ENCODE measurements around the gene GPRC5D. TPM values are rescaled to one million over a fixed set of nuclear protein-coding genes. Genes with fewer than 3 reads are reported as not detected.

Gene GPRC5D
- total RNA-seq, 1 donor from 2014 or later: not detected

DNA sequence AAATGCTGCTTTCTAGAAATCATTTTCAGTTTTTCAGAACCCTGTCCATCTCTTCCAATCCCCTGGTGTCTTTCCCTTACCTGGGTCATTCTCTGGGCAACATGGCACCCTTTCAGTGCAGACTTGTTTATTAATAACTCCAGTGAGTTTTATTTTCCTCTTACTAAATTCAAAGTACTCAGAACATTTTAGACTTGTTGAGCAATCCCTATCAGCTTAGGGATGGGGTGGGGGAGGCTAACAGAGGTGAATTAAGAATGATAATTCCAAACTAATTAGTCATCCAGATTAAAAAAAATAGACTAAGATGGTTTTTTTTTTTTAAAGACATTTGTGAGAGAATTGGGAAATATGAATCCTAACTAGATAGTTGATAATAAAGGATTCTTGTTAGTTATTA, 49.9 kb downstream of the GPRC5D start:
- H3K4me3 ChIP-seq (ENCODE audit: low read length in 3 of 3): no peak overlapping the region
- peak overlapping the region; percentile 68 for H3K27ac ChIP-seq (ENCODE audit: low read depth, low read length)
- H3K27me3 ChIP-seq (ENCODE audit: control insufficient read depth in 3 of 3, insufficient read depth in 3 of 3, low read length in 3 of 3): peaks cover 0 to 11% (median 4%) of the 10 kb centered on the region in 3 donors
- H3K36me3 ChIP-seq (ENCODE audit: control insufficient read depth in 3 of 3, insufficient read depth in 3 of 3, low read length in 3 of 3): no peaks in the 10 kb centered on the region
- peaks cover 0 to 5% (median 0%) of the 10 kb centered on the region in 3 donors for H3K4me1 ChIP-seq (ENCODE audit: control insufficient read depth in 3 of 3, insufficient read depth in 3 of 3, low read length in 3 of 3)
- H3K9me3 ChIP-seq (ENCODE audit: control insufficient read depth in 3 of 3, low read length in 3 of 3): no peaks in the 10 kb centered on the region
- no peak overlapping the region for H3K9ac ChIP-seq (ENCODE audit: low read depth in 1 of 3, low read length in 3 of 3)

- H3K9ac ChIP-seq (ENCODE audit: low read depth in 1 of 3, low read length in 3 of 3): peak overlapping the region in 1 of 3 donors; percentile 44
- peak overlapping the region; percentile 71 for H3K27ac ChIP-seq (ENCODE audit: low read depth, low read length)
- H3K36me3 ChIP-seq (ENCODE audit: control insufficient read depth in 3 of 3, insufficient read depth in 3 of 3, low read length in 3 of 3): no peaks in the 10 kb centered on the region
- H3K4me3 ChIP-seq (ENCODE audit: low read length in 3 of 3): no peak overlapping the region
- peaks cover 0 to 5% (median 0%) of the 10 kb centered on the region in 3 donors for H3K4me1 ChIP-seq (ENCODE audit: control insufficient read depth in 3 of 3, insufficient read depth in 3 of 3, low read length in 3 of 3)
- peaks cover 0 to 11% (median 4%) of the 10 kb centered on the region in 3 donors for H3K27me3 ChIP-seq (ENCODE audit: control insufficient read depth in 3 of 3, insufficient read depth in 3 of 3, low read length in 3 of 3)
- no peaks in the 10 kb centered on the region for H3K9me3 ChIP-seq (ENCODE audit: control insufficient read depth in 3 of 3, low read length in 3 of 3)
Observed at GRCh38 chr12:12901158-12901791, 50.7 kb downstream of the GPRC5D start.

- H3K4me1 ChIP-seq (ENCODE audit: control insufficient read depth in 3 of 3, insufficient read depth in 3 of 3, low read length in 3 of 3): peaks cover 0 to 5% (median 0%) of the 10 kb centered on the region in 3 donors
- no peak overlapping the region for H3K9ac ChIP-seq (ENCODE audit: low read depth in 1 of 3, low read length in 3 of 3)
- peaks cover 0 to 11% (median 4%) of the 10 kb centered on the region in 3 donors for H3K27me3 ChIP-seq (ENCODE audit: control insufficient read depth in 3 of 3, insufficient read depth in 3 of 3, low read length in 3 of 3)
- no peaks in the 10 kb centered on the region for H3K9me3 ChIP-seq (ENCODE audit: control insufficient read depth in 3 of 3, low read length in 3 of 3)
- no peak overlapping the region for H3K4me3 ChIP-seq (ENCODE audit: low read length in 3 of 3)
- peak overlapping the region; percentile 71 for H3K27ac ChIP-seq (ENCODE audit: low read depth, low read length)
- H3K36me3 ChIP-seq (ENCODE audit: control insufficient read depth in 3 of 3, insufficient read depth in 3 of 3, low read length in 3 of 3): no peaks in the 10 kb centered on the region
Observed at GRCh38 chr12:12900786-12901157, 51.2 kb downstream of the GPRC5D start.

DNA sequence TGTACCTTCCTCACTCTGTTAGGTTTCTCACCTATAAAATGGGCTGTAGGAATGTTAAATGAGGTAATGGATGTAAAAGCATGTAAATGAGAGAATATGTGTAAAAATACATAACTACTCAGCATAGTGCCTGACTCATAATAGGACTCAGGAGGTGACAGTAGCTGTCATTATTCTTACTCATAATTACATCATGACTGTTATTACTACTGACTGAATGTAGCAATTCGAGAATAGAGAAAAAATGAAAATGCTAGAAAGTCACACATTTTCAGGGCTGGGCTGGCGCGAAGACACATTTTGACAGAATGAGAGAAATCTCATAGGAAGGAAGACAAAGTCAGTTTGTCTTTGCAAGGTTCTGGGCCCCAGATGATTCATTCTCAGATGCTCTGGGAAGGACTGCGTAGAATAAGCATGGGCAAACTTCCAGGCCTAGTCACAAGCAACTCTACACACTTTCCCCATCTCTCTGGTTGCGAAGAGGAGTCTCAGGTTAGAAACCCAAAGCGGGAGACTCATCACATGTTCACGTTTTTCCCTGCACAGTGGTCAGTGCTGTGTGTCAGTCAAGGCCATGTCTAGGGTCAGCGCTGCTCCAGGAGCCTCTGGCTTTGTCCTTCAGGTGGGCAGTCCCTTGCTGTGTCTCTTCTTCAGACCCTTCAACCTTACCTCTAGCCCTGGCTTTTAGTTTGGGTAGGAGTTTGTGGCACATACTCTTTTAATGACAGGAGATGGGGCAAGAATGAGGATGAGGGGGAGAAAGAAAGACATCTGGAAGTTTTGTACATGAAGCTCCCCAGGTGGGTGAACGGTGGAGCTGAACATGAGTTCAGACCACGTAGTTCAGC, 52.2 kb downstream of the GPRC5D start:
- Histone ChIP-seq H3K9ac (ENCODE audit: low read depth in 1 of 3, low read length in 3 of 3) (no peak overlapping the region), H3K27me3 (ENCODE audit: control insufficient read depth in 3 of 3, insufficient read depth in 3 of 3, low read length in 3 of 3) (peaks cover 0 to 11% (median 4%) of the 10 kb centered on the region in 3 donors), H3K27ac (ENCODE audit: low read depth, low read length) (peak overlapping the region; percentile 38), H3K9me3 (ENCODE audit: control insufficient read depth in 3 of 3, low read length in 3 of 3) (no peaks in the 10 kb centered on the region), H3K4me3 (ENCODE audit: low read length in 3 of 3) (no peak overlapping the region), H3K4me1 (ENCODE audit: control insufficient read depth in 3 of 3, insufficient read depth in 3 of 3, low read length in 3 of 3) (peaks cover 0 to 5% (median 0%) of the 10 kb centered on the region in 3 donors), H3K36me3 (ENCODE audit: control insufficient read depth in 3 of 3, insufficient read depth in 3 of 3, low read length in 3 of 3) (no peaks in the 10 kb centered on the region)

DNA sequence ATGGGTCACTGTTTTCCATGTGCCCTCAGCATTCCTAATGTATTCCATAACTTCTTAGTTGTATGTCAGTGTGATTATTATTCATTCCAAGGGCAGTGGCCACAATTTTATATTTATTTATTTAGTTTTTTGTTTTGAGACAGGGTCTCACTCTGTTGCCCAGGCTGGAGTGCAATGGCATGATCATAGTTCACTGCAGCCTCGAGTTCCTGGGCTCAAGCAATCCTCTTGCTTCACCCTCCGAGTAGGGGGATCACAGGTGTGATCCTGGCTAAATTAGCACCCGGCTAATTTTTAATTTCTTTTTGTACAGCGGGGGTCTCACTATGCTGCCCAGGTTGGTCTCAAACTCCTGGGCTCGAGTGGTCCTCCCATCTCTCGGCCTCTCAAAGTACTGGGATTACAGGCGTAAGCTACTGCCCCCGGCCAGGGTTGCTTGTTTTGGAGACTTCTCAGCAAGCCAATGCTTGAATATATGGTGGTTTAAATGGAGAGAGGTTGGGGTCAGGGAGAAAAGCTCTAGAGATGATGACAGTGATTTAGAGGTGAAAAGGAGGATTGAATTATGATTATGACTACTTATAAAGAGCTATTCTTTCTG, 53.0 kb downstream of the GPRC5D start:
- Histone ChIP-seq H3K36me3 (ENCODE audit: control insufficient read depth in 3 of 3, insufficient read depth in 3 of 3, low read length in 3 of 3) (no peaks in the 10 kb centered on the region), H3K27me3 (ENCODE audit: control insufficient read depth in 3 of 3, insufficient read depth in 3 of 3, low read length in 3 of 3) (peaks cover 0 to 11% (median 4%) of the 10 kb centered on the region in 3 donors), H3K9ac (ENCODE audit: low read depth in 1 of 3, low read length in 3 of 3) (no peak overlapping the region), H3K4me3 (ENCODE audit: low read length in 3 of 3) (no peak overlapping the region), H3K4me1 (ENCODE audit: control insufficient read depth in 3 of 3, insufficient read depth in 3 of 3, low read length in 3 of 3) (peaks cover 0 to 5% (median 0%) of the 10 kb centered on the region in 3 donors), H3K9me3 (ENCODE audit: control insufficient read depth in 3 of 3, low read length in 3 of 3) (no peaks in the 10 kb centered on the region), H3K27ac (ENCODE audit: low read depth, low read length) (no peak overlapping the region)

GRCh38 chr12:12898136-12898717, 53.7 kb downstream of the GPRC5D start:
- Histone ChIP-seq H3K27me3 (ENCODE audit: control insufficient read depth in 3 of 3, insufficient read depth in 3 of 3, low read length in 3 of 3) (peaks cover 0 to 11% (median 4%) of the 10 kb centered on the region in 3 donors), H3K4me1 (ENCODE audit: control insufficient read depth in 3 of 3, insufficient read depth in 3 of 3, low read length in 3 of 3) (peaks cover 0 to 5% (median 0%) of the 10 kb centered on the region in 3 donors), H3K9me3 (ENCODE audit: control insufficient read depth in 3 of 3, low read length in 3 of 3) (no peaks in the 10 kb centered on the region), H3K27ac (ENCODE audit: low read depth, low read length) (no peak overlapping the region), H3K36me3 (ENCODE audit: control insufficient read depth in 3 of 3, insufficient read depth in 3 of 3, low read length in 3 of 3) (no peaks in the 10 kb centered on the region), H3K9ac (ENCODE audit: low read depth in 1 of 3, low read length in 3 of 3) (no peak overlapping the region), H3K4me3 (ENCODE audit: low read length in 3 of 3) (no peak overlapping the region)

DNA sequence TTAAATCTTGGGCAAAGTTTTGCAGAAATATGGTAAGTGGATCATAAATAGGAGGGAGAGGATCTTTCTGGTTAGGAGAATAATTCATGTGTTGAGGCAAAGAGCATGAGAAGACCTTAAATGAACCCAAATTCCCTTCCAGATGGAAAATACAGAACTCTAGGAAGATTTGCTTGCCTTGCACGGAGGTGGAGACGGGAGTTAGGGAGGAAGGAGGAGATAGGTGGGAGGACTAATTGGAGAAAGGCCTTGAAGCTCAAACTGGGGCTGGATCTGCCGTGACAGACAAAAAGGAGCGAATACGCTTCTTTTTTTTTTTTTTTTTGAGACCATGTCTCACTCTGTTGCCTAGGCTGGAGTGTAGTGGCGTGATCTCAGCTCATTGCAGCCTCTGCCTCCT, 54.7 kb downstream of the GPRC5D start:
- no peaks in the 10 kb centered on the region for H3K9me3 ChIP-seq (ENCODE audit: control insufficient read depth in 3 of 3, low read length in 3 of 3)
- peaks cover 0 to 5% (median 0%) of the 10 kb centered on the region in 3 donors for H3K4me1 ChIP-seq (ENCODE audit: control insufficient read depth in 3 of 3, insufficient read depth in 3 of 3, low read length in 3 of 3)
- H3K9ac ChIP-seq (ENCODE audit: low read depth in 1 of 3, low read length in 3 of 3): no peak overlapping the region
- H3K27ac ChIP-seq (ENCODE audit: low read depth, low read length): no peak overlapping the region
- no peak overlapping the region for H3K4me3 ChIP-seq (ENCODE audit: low read length in 3 of 3)
- no peaks in the 10 kb centered on the region for H3K36me3 ChIP-seq (ENCODE audit: control insufficient read depth in 3 of 3, insufficient read depth in 3 of 3, low read length in 3 of 3)
- peaks cover 5 to 20% (median 10%) of the 10 kb centered on the region in 3 donors for H3K27me3 ChIP-seq (ENCODE audit: control insufficient read depth in 3 of 3, insufficient read depth in 3 of 3, low read length in 3 of 3)

- Histone ChIP-seq H3K27me3 (ENCODE audit: control insufficient read depth in 3 of 3, insufficient read depth in 3 of 3, low read length in 3 of 3) (peaks cover 9 to 21% (median 10%) of the 10 kb centered on the region in 3 donors), H3K4me1 (ENCODE audit: control insufficient read depth in 3 of 3, insufficient read depth in 3 of 3, low read length in 3 of 3) (peaks cover 3 to 12% (median 3%) of the 10 kb centered on the region in 3 donors), H3K9me3 (ENCODE audit: control insufficient read depth in 3 of 3, low read length in 3 of 3) (no peaks in the 10 kb centered on the region), H3K27ac (ENCODE audit: low read depth, low read length) (no peak overlapping the region), H3K4me3 (ENCODE audit: low read length in 3 of 3) (no peak overlapping the region), H3K9ac (ENCODE audit: low read depth in 1 of 3, low read length in 3 of 3) (no peak overlapping the region), H3K36me3 (ENCODE audit: control insufficient read depth in 3 of 3, insufficient read depth in 3 of 3, low read length in 3 of 3) (no peaks in the 10 kb centered on the region)
Observed at GRCh38 chr12:12896260-12896659, 55.7 kb downstream of the GPRC5D start.

DNA sequence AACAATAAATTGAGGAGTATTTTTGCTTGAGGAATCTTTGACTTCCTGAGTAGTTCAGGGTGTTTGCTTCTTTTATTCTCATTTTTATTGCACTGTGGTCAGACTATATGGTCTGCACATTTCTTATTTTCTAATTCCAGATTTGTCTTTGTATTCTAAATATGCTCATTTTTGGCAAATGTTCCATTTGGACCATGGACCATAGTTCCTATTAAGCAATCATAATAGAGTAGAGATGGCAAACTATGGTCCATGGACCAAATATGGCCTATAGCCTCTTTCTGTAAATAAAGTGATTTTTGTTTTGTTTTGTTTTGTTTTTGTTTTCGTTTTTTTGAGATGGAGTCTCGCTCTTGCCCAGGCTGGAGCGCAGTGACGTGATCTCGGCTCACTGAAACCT, 58.5 kb downstream of the GPRC5D start:
- no peak overlapping the region for H3K9ac ChIP-seq (ENCODE audit: low read depth in 1 of 3, low read length in 3 of 3)
- peaks cover 16 to 32% (median 28%) of the 10 kb centered on the region in 3 donors for H3K27me3 ChIP-seq (ENCODE audit: control insufficient read depth in 3 of 3, insufficient read depth in 3 of 3, low read length in 3 of 3)
- no peak overlapping the region for H3K27ac ChIP-seq (ENCODE audit: low read depth, low read length)
- no peaks in the 10 kb centered on the region for H3K9me3 ChIP-seq (ENCODE audit: control insufficient read depth in 3 of 3, low read length in 3 of 3)
- no peaks in the 10 kb centered on the region for H3K36me3 ChIP-seq (ENCODE audit: control insufficient read depth in 3 of 3, insufficient read depth in 3 of 3, low read length in 3 of 3)
- H3K4me1 ChIP-seq (ENCODE audit: control insufficient read depth in 3 of 3, insufficient read depth in 3 of 3, low read length in 3 of 3): peaks cover 11 to 17% (median 12%) of the 10 kb centered on the region in 3 donors
- no peak overlapping the region for H3K4me3 ChIP-seq (ENCODE audit: low read length in 3 of 3)
